GM20000 (cell line): ENCODE measurements around the gene LDAF1.
"Not testable (repeated sequence)": the region's sequence is repeated elsewhere in the genome, so short reads cannot be mapped to it uniquely, and the experiment has no call there.

ENCODE experiments used
- DNase-seq: peaks from one replicate; pipeline ENCODE4 v3.0.0; 2012; ENCODE audit warnings: low spot score
- CTCF ChIP-seq: IDR thresholded peaks from 2 replicates; pipeline ENCODE4 v1.5.1; 2012; ENCODE audit warnings: mild to moderate bottlenecking, control low read depth; ENCODE audit errors: extremely low read depth, missing control alignments

Gene LDAF1

GRCh38 chr16:21158208-21159110 lies at the start of gene LDAF1:
Gene LDAF1 (plus strand): TSS chr16:21158674. CDS start chr16:21161183, 2,509 bp downstream.
- TF ChIP-seq CTCF: no peak
- peak; percentile 92 for DNase-seq

GRCh38 chr16:21115551-21115950 lies 42.9 kb upstream of the LDAF1 start:
- DNase-seq: not testable (repeated sequence)

- no peak for TF ChIP-seq CTCF
- no peak for DNase-seq
Measured at GRCh38 chr16:21116148-21116693, 42.3 kb upstream of the LDAF1 start.

- TF ChIP-seq CTCF: no peak
- no peak for DNase-seq
Measured at GRCh38 chr16:21117567-21117966, 40.9 kb upstream of the LDAF1 start.

- DNase-seq: no peak
- no peak for TF ChIP-seq CTCF
Measured at GRCh38 chr16:21120976-21121520, 37.4 kb upstream of the LDAF1 start.

GRCh38 chr16:21125191-21125590 lies 33.3 kb upstream of the LDAF1 start:
- TF ChIP-seq CTCF: no peak
- no peak for DNase-seq

- TF ChIP-seq CTCF: no peak
- no peak for DNase-seq
Measured at GRCh38 chr16:21126518-21126917, 32.0 kb upstream of the LDAF1 start.
